KMS-11 (cell line): ENCODE data around the gene DLG2.
A peak's percentile ranks its signal among the peaks of the same experiment; 100 is the strongest.

Source experiments
- H2AFZ ChIP-seq: fragments of 200-600 bp; sonication (generic); 2 replicates; pipeline ENCODE4 v1.6.1; 2016; ENCODE audit warnings: antibody characterized with exemption, mixed run types, low read depth
- H3K27ac ChIP-seq: fragments of 200-600 bp; sonication (generic); 2 replicates; pipeline ENCODE4 v1.6.1; 2016; ENCODE audit warnings: mild to moderate bottlenecking, mixed run types
- H3K27me3 ChIP-seq: fragments of 200-600 bp; sonication (generic); 2 replicates; pipeline ENCODE4 v1.6.1; 2017; ENCODE audit warnings: mild to moderate bottlenecking, low read depth, mixed run types, moderate library complexity; ENCODE audit not compliant: insufficient read depth
- H3K36me3 ChIP-seq: fragments of 200-600 bp; sonication (generic); 2 replicates; pipeline ENCODE4 v1.6.1; 2017; ENCODE audit warnings: mild to moderate bottlenecking, mixed run types; ENCODE audit not compliant: insufficient read depth
- H3K4me1 ChIP-seq: fragments of 200-600 bp; sonication (generic); 2 replicates; pipeline ENCODE4 v1.6.1; 2016; ENCODE audit warnings: mild to moderate bottlenecking, low read depth, mixed run types; ENCODE audit not compliant: poor library complexity, severe bottlenecking
- H3K4me2 ChIP-seq: fragments of 200-600 bp; sonication (generic); 2 replicates; pipeline ENCODE4 v1.7.0; 2016; ENCODE audit warnings: mild to moderate bottlenecking, mixed run types
- H3K4me3 ChIP-seq: fragments of 200-600 bp; sonication (generic); IDR thresholded peaks from 2 replicates; pipeline ENCODE4 v1.6.1; 2017; ENCODE audit warnings: low read depth, low read length, mixed read lengths; ENCODE audit not compliant: insufficient read depth
- H3K79me2 ChIP-seq: fragments of 200-600 bp; sonication (generic); 2 replicates; pipeline ENCODE4 v1.6.1; 2016; ENCODE audit warnings: low read depth, mixed run types; ENCODE audit not compliant: insufficient read depth
- H3K9ac ChIP-seq: fragments of 200-600 bp; sonication (generic); 2 replicates; pipeline ENCODE4 v1.6.1; 2016; ENCODE audit warnings: mild to moderate bottlenecking, mixed run types
- H4K20me1 ChIP-seq: fragments of 200-600 bp; sonication (generic); 2 replicates; pipeline ENCODE4 v1.6.1; 2016; ENCODE audit warnings: mild to moderate bottlenecking, mixed run types; ENCODE audit not compliant: insufficient read depth
- TF ChIP-seq, protein P1 (sequence below): fragments of 200-600 bp; sonication (generic); conservative IDR thresholded peaks from 2 replicates; pipeline ENCODE4 v1.6.1; 2017; ENCODE audit warnings: low read depth, mild to moderate bottlenecking, antibody characterized with exemption, low read length, moderate library complexity, mixed read lengths

Gene DLG2

DNA sequence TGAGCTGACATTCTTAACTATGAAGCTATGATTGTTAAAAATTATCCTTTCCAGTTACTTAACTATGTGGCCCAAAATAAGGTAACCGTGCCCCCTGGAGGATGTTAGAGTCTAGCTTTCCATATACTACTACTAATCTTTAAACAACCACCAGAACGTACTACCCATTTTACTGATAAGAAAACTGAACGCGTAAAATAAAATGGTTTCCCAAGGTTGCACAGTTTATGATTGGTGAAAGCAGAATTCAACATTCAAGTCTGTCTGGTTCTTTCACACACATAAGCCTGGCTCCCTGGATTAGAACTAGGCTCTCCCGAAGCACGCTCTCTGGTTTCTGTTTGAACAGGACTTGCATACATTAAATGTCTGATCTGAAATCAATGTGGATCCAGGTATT lies 1903.1 kb downstream of the DLG2 start:
- TF ChIP-seq, protein P1, sequence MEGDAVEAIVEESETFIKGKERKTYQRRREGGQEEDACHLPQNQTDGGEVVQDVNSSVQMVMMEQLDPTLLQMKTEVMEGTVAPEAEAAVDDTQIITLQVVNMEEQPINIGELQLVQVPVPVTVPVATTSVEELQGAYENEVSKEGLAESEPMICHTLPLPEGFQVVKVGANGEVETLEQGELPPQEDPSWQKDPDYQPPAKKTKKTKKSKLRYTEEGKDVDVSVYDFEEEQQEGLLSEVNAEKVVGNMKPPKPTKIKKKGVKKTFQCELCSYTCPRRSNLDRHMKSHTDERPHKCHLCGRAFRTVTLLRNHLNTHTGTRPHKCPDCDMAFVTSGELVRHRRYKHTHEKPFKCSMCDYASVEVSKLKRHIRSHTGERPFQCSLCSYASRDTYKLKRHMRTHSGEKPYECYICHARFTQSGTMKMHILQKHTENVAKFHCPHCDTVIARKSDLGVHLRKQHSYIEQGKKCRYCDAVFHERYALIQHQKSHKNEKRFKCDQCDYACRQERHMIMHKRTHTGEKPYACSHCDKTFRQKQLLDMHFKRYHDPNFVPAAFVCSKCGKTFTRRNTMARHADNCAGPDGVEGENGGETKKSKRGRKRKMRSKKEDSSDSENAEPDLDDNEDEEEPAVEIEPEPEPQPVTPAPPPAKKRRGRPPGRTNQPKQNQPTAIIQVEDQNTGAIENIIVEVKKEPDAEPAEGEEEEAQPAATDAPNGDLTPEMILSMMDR: peak; percentile 26; the same call in 1 of the 2 replicates
- Histone ChIP-seq H3K4me3 (no peak overlapping the region), H3K27ac (no peak overlapping the region), H3K79me2 (no peaks in the 10 kb centered on the region), H3K27me3 (no peaks in the 10 kb centered on the region), H4K20me1 (no peaks in the 10 kb centered on the region), H2AFZ (no peak overlapping the region), H3K9ac (no peak overlapping the region), H3K4me2 (no peak overlapping the region), H3K36me3 (no peaks in the 10 kb centered on the region), H3K4me1 (peaks cover 11% of the 10 kb centered on the region)

DNA sequence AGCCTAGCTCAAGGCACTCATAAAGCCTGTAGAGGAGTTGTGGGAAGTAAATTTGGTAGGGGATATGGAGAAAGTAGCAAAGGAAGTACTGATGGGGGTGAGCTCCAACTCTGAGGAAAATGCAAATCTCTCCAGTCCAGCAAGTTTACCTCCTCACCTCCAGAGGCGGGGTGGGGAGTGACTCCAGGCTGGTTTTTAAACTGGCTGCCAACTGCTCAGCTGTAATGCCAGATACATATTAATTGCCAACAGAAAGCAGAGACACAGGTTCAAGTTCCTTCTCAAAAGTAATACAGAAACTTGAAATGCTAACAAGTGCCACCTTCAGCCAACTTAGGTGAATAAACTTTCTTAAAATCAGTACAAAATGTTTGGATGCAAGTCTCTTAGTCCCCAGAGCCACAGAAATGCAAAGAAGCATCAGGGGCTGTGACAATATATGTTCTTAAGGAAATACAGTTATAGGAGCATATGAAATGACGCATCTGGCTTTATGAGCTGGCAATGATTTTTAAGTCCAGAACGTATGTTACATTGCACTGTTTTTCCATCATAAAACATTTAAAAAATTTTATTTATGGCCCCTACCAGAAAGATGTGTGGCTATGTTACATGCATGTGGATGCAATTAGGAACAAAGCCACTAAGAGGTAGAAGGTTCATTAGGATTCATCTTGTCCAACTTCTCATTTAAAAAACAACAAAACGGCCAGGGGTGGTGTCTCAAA lies 1904.6 kb downstream of the DLG2 start:
- no peaks in the 10 kb centered on the region for H3K36me3 ChIP-seq
- H3K9ac ChIP-seq: no peak overlapping the region
- no peaks in the 10 kb centered on the region for H3K27me3 ChIP-seq
- TF ChIP-seq, protein P1: no peak
- H3K4me1 ChIP-seq: peaks cover 25% of the 10 kb centered on the region
- no peaks in the 10 kb centered on the region for H4K20me1 ChIP-seq
- no peak overlapping the region for H3K4me2 ChIP-seq
- H3K27ac ChIP-seq: no peak overlapping the region
- no peak overlapping the region for H2AFZ ChIP-seq
- H3K79me2 ChIP-seq: no peaks in the 10 kb centered on the region
- H3K4me3 ChIP-seq: no peak overlapping the region

GRCh38 chr11:83721263-83721662 lies 1905.9 kb downstream of the DLG2 start:
- Histone ChIP-seq H3K4me1 (peaks cover 38% of the 10 kb centered on the region), H3K9ac (no peak overlapping the region), H3K27ac (no peak overlapping the region), H2AFZ (no peak overlapping the region), H3K4me3 (no peak overlapping the region), H3K79me2 (no peaks in the 10 kb centered on the region), H3K27me3 (no peaks in the 10 kb centered on the region), H4K20me1 (no peaks in the 10 kb centered on the region), H3K4me2 (no peak overlapping the region), H3K36me3 (no peaks in the 10 kb centered on the region)
- TF ChIP-seq, protein P1: no peak

GRCh38 chr11:83720675-83721074 lies 1906.5 kb downstream of the DLG2 start:
- Histone ChIP-seq H3K4me1 (peaks cover 38% of the 10 kb centered on the region), H3K4me3 (no peak overlapping the region), H4K20me1 (no peaks in the 10 kb centered on the region), H2AFZ (no peak overlapping the region), H3K27me3 (no peaks in the 10 kb centered on the region), H3K36me3 (no peaks in the 10 kb centered on the region), H3K79me2 (no peaks in the 10 kb centered on the region), H3K27ac (no peak overlapping the region), H3K4me2 (no peak overlapping the region), H3K9ac (no peak overlapping the region)
- TF ChIP-seq, protein P1: no peak
